HG03439 (cell line): ENCODE data around the gene ULBP2.
"Not testable (repeated sequence)": the region's sequence is repeated elsewhere in the genome, so short reads cannot be mapped to it uniquely, and the experiment has no call there.

ENCODE experiments used
- ATAC-seq: cut with Tn5 transposase; IDR thresholded peaks from one replicate; pipeline ENCODE4 v1.9.1; 2021; ENCODE audit warnings: mild to moderate bottlenecking, moderate library complexity; ENCODE audit not compliant: unreplicated experiment

ULBP2 gene

GRCh38 chr6:149925974-149926777 lies 15.6 kb upstream of the ULBP2 start:
- no peak for ATAC-seq

- not testable (repeated sequence) for ATAC-seq
Observed at GRCh38 chr6:149927025-149927424, 14.8 kb upstream of the ULBP2 start.

GRCh38 chr6:149929422-149929821 lies 12.4 kb upstream of the ULBP2 start:
- no peak for ATAC-seq

DNA sequence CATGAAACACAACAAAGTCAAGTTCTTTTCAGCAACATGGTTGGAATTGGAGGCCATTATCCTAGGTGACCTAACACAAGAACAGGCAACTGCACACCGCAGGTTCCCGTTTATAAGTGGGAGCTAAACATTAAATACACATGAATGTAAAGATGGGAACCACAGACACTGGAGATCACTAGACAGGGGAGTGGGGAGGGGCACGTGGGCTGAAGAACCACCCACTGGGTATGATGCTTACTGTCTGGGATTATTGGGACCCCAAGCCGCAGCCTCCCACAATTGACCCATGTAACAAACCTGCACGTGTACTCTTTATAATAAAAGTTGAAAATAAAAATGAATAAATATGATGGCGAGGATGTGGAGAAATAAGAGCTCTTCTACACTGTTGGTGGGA lies 10.3 kb upstream of the ULBP2 start:
- no peak for ATAC-seq

GRCh38 chr6:149933036-149933435 lies 8.8 kb upstream of the ULBP2 start:
- ATAC-seq = no peak

DNA sequence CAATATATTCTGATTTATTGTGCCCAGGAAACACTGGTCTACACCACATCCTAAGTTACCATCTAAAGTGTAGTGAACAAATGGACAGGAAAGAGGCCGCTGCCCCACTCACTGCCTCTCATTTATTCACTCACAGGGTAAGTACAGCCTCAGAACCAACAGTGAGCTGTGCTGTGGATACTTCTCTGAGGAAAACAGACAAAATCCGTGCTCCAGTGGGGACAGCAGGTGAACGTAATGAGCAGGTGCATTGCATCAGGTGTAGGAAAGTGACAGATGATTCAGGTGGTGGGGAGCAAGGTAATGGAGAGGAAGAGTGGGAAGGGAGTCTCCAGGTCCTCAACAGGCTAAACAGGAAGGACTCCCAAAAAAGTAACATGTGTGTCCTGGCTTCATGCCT lies 8.4 kb upstream of the ULBP2 start:
- no peak for ATAC-seq

DNA sequence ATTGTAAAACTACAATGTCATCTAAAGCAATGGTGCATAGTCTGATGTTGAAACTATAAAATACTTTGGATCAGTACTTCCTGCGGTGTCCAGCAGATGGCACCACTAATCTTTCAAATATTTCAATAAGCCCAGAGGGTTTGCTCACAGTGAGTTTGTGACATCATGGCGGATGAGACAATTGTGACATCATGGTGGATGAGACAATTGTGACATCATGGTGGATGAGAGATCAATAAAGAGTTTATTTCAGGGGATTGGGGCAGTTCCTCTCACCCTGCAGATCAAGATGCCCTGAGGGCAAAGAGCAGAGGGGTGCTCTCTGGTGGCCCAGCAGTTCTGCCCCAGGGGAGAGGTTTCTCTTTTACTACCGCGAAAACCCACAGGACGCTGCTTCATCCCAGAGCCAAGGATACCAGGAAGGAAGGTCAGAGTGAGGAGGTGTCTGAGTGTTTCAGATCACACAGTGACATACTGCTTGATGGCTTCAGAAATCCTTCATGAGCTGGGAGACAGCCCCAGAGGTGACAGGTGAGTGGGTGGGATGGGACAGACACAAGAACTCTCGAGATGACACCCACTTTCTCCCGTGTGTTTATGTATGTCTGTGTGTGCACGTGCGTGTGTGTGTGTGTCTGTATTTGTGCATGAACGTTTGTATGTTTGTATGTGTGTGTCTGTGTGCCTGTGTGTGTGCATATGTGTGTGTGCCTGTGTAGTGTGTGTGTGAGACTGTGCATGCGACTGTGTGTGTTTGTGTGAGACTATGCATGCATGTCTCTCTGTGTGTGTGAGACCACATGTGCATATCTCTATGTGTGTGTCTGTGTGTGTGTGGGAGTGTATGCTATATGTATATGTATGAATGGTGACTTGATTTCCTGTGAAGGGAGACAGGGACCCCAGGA lies 7.3 kb upstream of the ULBP2 start:
- no peak for ATAC-seq

DNA sequence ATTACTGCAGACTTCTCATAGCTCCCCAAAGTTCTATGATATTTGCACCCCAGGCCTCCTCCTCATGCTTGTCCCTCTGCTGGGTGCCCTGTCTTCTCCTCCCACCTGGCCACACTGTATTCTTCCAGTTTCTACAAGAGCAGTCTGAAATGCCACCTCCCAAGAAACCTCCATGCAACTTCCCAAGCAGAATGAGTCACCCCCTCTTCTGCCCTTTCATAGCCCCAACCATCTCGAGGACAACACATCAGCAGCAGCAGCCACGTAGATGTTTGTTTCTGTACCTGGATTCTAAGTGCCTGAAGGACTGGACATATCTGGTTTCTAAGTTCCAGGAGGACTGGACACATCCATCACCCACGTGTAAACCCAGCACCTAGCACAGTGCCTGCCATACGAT lies 6.6 kb upstream of the ULBP2 start:
- no peak for ATAC-seq

DNA sequence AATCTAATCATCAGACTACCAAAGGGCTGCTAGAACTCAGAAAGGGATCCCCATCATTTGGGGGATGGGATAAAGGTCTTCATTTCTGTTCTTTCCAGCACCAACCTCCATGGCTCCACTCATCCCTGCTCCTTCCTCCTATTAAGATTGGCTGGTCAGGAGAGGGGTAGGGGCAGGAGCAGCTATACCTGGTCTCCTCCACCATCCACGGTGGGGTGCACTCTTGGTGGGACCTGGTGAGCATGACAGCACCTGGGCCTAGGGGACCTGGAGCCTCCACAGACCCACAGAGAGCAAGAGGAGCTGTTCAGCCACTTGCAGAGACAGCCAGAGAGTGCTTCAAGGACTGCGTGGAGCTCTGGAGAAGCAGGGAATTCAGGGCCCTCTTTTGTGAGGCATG lies 6.1 kb upstream of the ULBP2 start:
- no peak for ATAC-seq

GRCh38 chr6:149936743-149937142 lies 5.1 kb upstream of the ULBP2 start:
- ATAC-seq = no peak

GRCh38 chr6:149938013-149938570 lies 3.7 kb upstream of the ULBP2 start:
- ATAC-seq = not testable (repeated sequence)

DNA sequence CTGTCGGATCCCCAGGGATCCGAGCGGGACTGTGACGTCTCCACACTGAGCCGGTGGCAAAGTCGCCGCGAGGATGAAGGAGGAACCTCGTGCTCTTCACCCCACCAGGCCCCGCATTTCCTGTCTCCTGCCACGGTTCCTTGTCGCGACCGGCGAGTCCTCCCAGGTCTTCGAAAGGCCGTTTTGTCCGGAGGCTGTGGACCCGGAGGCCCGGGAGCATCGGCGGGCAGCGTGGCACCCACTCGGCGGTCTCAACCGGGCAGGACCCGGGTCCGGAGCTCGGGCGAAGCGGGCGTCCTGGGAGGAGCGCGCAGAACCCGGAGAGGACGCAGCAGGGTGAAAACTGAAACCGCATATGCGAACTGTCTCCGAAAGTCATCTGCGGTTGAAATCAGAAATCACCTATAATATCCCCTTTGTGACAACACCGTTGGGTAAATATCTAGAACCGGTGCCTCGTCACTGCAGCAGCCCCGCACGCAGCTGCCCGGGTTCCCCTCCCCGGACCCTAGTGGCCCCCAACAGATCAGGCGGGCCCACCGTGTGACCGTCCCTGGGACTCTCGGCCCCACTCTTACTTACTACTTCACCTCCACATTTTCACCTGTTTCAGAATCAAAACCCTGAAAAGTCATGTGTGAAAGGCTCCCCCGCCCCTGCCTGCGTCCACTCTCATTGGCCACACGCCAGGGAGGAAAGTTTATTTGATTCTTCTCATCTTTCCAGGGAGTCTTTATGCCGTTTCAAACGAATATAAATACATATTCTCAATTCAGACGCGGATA lies 3.1 kb upstream of the ULBP2 start:
- ATAC-seq = peak; percentile 81

- ATAC-seq = no peak
Observed at GRCh38 chr6:149939356-149939648, 2.5 kb upstream of the ULBP2 start.

GRCh38 chr6:149939909-149940671 lies 1.7 kb upstream of the ULBP2 start:
- no peak for ATAC-seq

- ATAC-seq = no peak
Observed at GRCh38 chr6:149940672-149940982, 1.2 kb upstream of the ULBP2 start.

GRCh38 chr6:149942461-149942829 lies 631 bp downstream of the ULBP2 start:
- no peak for ATAC-seq

DNA sequence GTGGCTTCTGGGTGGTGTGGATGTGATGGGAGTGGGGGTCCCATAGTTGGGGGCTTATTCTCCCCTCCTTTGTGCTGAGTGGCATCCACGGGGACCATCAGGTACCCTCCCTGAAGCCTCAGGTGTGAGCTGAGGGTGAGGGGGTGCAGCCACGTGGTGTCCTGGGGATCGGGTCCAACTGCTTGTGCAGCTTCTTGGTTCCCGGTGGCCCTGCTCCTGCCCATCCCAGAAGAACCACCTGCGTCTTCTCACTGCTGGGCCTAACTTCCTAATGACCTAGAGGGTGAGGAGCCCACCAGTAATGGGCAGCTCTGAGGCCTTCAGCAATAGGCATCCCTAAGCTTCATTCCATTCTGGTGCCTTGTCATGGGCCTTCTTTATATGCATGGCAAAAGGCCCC lies 1.5 kb downstream of the ULBP2 start:
- ATAC-seq = not testable (repeated sequence)

DNA sequence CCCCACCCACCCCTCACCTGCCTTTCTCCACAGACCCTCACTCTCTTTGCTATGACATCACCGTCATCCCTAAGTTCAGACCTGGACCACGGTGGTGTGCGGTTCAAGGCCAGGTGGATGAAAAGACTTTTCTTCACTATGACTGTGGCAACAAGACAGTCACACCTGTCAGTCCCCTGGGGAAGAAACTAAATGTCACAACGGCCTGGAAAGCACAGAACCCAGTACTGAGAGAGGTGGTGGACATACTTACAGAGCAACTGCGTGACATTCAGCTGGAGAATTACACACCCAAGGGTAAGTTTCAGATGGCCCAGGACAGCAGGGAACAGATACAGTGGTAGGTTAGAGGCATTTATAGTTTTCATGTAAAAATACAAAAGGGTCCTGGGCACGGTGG lies 3.5 kb downstream of the ULBP2 start:
- not testable (repeated sequence) for ATAC-seq

GRCh38 chr6:149946631-149947030 lies 4.8 kb downstream of the ULBP2 start:
- not testable (repeated sequence) for ATAC-seq

- ATAC-seq = not testable (repeated sequence)
Observed at GRCh38 chr6:149947533-149947932, 5.7 kb downstream of the ULBP2 start.

DNA sequence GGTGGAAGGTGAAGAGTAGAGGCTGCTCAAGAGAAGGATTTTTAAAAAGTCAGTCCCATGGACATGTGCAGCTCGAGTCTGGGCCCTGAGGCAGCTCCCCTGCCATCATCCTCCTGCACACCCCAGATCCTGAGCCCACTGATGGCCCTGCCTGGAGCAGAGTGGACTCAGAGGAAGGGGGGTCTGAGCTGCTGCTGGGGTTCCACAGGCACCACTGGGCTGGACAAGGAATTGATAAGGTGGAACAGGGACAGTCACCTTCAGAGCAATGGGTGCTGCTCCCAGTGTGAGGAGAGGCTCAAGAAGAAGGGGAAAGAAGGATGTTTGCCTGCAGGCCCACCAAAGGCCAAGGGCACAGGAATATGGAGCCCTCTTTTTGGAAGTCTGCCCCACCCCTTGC lies 6.2 kb downstream of the ULBP2 start:
- no peak for ATAC-seq
